Skin epidermis (tissue), 12 donors: Measurements from ENCODE around the gene ANKDD1A.

Experiments used
- H3K27ac ChIP-seq, 21 experiments: fragments of 200-600 bp; sonication (generic) in 11 of 21; one replicate each; pipeline ENCODE4 v1.5.0; 2020; ENCODE audit warnings: mild to moderate bottlenecking in 3 of 21, inconsistent platforms in 2 of 21, moderate library complexity in 2 of 21
- H3K4me3 ChIP-seq, 7 experiments: fragments of 200-600 bp; sonication (generic) in 2 of 7; one replicate each; pipeline ENCODE4 v1.5.0; 2020; ENCODE audit warnings: inconsistent platforms in 2 of 7, mild to moderate bottlenecking in 2 of 7, moderate library complexity in 1 of 7

Gene ANKDD1A

DNA sequence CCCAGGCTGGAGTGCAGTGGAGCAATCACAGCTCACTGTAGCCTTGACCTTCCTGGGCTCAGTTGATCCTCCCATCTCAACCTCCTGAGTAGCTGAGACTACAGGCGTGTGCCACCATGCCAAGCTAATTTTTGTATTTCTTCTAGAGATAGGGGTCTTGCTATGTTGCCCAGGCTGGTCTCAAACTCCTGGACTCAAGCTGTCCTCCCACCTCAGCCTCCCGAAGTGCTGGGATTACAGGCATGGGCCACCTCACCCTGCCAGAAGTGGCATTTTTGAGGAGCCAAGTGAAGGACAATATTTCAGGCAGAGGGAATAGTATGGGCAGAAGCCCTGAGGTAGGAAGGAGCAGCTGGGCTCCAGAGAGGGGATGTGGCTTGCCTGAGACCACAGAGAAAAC is 4.7 kb downstream of the ANKDD1A start:
- Histone ChIP-seq H3K27ac (no peak overlapping the region), H3K4me3 (no peak overlapping the region)

DNA sequence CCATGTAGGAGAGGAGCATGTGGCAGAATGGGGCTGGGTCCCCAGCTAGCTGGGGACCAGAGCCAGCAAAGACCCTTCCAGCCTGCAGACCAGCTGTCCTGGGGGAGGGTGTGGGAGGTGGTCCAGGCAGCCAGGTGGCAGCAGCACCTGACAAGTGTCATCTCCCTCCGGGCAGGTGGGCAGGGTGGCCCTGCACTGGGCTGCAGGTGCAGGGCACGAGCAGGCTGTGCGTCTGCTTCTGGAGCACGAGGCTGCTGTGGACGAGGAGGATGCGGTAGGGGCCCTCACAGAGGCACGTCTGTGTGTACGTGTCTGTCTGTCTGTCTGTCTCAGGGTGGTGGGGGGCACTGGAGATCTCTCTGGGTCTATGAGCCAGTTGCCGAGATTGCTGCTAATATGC is 5.5 kb downstream of the ANKDD1A start:
- H3K27ac ChIP-seq, result no peak overlapping the region
- no peak overlapping the region for H3K4me3 ChIP-seq

DNA sequence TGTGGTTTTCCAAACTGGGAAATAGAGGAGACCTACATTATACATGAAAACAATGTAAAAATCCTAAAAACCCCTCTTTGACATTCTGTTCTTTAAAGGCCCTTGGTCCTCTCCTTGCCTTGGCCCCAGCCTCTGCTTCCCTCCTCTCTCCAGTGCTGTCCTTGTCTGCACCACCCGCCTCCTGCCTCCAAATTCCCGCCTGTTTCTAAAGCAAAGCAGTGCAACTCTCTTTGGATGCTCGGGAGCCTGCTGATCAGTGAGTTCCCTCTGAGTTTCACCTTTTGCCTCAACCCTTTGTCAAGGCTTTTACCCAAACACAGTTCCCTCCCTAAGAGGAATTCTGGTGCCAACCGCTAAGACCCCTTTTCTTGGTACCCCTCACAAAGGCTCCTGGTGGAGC is 8.0 kb downstream of the ANKDD1A start:
- H3K27ac ChIP-seq, result no peak overlapping the region
- H3K4me3 ChIP-seq, result no peak overlapping the region

DNA sequence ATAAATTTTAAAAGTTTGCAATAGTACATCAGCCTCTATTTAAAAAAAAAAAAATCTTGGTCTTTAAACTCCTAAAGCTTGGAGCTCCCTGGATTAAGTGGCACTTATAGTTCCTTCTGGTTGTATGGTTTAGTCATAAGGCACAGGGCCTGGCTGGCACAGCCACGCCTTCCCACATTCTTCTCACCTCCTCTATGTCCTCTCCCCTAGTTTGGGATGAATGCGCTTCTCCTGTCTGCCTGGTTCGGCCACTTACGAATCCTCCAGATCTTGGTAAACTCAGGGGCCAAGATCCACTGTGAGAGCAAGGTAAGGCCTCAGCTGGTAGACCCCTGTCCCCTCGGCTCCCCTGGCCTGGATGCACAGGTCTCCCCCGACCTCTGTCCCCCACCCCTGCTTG is 10.0 kb downstream of the ANKDD1A start:
- no peak overlapping the region for H3K4me3 ChIP-seq
- H3K27ac ChIP-seq, result peak overlapping the region in 1 of 21 experiments; percentile 50

DNA sequence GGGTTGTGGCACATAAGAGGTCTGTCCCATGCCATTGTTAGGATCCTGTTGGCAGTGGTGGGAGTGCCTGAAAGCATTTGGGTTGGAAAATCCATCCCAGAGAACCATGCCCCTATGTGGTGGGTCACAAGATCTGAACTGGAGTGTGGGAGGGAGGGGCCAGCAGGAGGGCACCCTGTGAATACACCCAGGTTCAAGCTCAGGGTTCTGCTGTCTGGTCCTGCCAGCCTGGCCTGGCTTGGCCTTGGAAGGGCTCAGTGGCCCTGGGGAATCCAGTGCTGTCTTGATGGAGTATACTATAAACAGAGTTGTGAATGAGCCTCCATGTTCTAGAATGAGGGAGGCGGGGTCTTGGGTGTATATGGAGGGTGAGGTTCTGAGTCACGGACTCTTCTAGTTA is 11.8 kb downstream of the ANKDD1A start:
- no peak overlapping the region for H3K27ac ChIP-seq
- no peak overlapping the region for H3K4me3 ChIP-seq

DNA sequence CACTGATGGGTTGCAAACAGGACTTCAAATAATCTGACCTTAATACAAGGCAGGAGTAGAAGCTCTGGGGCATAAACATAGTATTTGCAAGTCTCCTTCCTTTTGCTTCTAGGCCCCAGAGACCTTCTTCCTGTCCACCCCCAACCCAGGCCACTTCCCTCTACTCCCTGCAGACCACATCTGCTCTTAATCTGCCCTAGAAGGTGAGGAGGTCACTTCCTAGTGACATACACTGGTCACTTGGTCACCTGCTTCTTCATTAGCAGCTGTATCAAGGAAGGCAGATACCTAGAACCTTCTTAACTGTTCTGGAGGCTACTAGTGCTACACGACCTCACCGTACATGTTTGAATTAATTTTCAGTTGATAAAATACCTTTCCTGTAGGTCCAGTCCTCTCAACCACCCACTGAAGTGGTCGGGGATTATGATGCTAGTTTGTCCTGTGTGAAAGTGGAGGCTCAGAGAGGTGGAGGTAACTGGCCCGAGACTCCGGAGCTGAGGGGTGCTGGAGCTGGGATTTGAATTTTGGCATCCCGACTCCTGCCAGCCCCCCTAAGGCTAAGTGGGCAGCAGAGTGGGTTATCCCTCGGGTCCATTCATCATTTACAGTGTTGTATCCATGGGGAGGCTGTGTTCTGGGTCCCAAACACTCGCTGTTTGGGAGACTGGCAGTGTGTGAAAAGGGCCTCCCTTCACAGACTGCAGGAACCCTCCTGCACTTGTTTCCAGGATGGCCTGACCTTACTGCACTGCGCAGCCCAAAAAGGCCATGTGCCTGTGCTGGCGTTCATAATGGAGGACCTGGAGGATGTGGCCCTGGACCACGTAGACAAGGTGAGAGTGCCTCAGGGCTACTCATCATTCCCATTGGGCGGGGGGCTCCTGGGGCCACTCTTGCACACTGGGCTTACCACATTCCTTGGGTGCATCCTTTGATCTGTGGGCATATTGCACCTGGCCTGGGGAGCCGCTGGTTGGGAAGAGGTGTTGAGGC is 13.9 kb downstream of the ANKDD1A start:
- Histone ChIP-seq H3K4me3 (no peak overlapping the region), H3K27ac (no peak overlapping the region)

DNA sequence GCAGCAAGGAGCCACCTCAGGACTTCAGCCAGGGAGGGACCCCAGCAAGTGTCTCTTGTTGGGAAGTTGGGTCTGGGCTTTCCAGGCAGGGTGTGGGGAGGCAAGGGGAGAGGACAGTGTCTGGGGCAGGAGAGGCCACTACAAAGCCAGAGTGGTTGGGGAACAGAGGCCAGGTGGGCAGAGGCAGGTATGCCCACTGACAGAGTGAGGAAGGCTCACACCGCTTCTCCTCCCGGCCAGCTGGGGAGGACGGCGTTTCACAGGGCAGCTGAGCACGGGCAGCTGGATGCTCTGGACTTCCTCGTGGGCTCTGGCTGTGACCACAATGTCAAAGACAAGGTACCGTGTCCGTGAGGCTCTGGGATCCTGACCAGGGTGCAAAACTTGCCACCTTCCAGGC is 15.0 kb downstream of the ANKDD1A start:
- H3K4me3 ChIP-seq, result no peak overlapping the region
- no peak overlapping the region for H3K27ac ChIP-seq

DNA sequence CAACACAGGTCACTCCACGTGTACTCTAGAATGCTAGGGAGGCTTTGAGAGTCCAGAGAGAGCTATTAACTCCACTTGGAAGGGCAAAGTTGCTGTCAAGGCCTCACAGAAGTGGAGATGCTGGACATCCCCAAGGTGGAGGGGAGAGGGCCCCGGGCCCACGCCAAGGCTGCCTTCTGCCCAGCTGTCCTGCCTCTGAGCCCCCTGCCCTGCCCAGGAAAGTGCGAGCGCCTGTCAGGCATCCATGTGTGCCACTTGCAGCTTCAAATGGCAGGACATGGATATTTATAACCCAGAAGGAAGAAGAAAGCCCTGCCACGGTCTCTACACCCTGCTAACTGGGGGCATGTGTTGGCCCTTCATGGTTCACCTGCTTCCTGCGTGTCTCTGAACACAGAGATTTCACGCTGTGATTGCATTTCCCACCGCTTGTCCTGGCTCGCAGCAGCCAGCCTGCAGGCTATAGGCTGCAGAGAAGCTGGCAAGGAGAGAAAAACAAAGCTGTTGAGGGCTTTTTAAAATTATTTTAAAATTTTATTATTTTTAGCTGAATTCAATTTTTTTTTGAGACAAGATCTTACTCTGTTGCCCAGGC is 17.0 kb downstream of the ANKDD1A start:
- no peak overlapping the region for H3K4me3 ChIP-seq
- no peak overlapping the region for H3K27ac ChIP-seq

DNA sequence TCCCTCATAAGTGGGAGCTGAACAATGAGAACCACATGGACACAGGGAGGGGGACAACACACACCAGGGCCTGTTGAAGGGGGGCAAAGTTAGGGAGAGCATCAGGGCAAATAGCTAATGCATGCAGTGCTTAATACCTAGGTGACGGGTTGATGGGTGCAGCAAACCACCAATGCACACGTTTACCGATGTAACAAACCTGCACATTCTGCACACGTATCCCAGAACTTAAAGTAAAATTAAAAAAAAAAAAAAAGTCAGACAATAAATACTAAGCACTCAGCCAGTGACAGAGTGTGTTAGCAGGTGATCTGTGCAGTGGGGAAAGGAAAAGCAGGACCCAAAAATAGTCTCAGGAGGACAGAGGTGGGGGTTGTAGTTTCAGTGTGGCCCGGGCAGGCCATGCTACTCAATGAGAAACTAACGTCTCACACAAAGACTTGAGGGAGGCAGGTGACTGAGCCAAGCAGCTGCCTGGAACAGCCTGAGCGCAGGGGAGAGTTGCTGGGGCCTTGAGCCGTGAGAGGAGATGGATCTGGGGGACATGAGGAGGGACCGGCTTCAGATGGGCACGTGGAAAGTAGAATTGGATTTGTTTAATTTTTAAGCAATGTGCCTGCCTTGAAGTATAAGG is 18.4 kb downstream of the ANKDD1A start:
- H3K4me3 ChIP-seq, result no peak overlapping the region
- no peak overlapping the region for H3K27ac ChIP-seq

DNA sequence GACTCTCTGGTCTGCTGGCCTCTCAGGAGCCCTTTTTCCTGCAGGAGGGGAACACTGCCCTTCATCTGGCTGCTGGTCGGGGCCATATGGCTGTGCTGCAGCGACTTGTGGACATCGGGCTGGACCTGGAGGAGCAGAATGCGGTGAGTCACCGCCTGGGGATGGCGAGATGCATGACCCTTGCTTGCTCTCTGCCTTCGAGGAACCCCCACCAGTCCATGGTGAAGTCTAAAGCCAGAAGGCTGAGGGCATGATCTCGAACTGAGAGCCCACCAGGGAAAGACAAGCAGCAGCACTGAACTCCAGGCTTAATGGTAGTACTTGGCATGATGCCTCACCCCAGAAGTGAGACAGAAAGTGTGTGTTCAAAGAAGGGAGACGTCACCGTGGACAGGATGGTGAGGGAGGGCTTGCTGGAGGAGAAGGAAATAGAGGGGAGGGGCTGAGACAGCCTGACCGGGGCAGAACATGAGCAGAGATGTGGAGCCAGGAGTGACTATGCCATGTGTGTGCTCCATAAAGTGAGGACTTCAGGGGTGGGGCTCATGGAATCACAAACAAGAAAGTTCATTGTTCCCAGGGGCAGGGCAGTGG is 19.2 kb downstream of the ANKDD1A start:
- Histone ChIP-seq H3K27ac (no peak overlapping the region), H3K4me3 (no peak overlapping the region)

DNA sequence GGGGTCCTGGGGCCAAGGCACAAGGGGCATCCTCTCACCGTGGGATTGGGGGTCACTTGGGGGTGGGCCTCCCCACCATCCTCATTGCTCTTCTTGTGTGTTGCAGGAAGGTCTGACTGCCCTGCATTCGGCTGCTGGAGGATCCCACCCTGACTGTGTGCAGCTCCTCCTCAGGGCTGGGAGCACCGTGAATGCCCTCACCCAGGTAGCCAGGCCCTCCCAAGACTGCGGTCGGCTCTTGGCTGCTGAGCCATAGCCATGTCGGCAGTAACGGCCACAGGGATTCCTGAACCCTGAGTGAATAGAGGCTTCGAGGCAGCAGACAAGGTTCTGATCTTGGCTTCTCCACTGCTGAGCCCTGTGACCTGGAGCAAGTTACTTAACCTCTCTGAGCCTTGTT is 19.7 kb downstream of the ANKDD1A start:
- Histone ChIP-seq H3K4me3 (no peak overlapping the region), H3K27ac (no peak overlapping the region)

DNA sequence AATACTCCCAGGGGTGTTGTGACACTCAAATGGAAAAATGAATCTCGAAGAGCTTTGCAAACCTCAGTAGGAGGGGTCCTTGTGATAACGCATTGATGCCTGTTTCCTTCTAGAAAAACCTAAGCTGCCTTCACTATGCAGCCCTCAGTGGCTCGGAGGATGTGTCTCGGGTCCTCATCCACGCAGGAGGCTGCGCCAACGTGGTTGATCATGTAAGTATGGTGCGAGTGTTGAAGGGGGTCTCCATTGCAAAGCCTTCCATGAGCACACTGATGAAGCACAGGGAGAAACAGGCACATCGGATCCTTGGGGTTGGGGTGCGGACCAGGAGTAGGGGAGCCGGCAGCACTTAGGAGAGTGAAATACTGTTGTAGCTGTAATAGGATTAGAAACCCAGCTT is 22.3 kb downstream of the ANKDD1A start:
- H3K4me3 ChIP-seq, result no peak overlapping the region
- H3K27ac ChIP-seq, result no peak overlapping the region

DNA sequence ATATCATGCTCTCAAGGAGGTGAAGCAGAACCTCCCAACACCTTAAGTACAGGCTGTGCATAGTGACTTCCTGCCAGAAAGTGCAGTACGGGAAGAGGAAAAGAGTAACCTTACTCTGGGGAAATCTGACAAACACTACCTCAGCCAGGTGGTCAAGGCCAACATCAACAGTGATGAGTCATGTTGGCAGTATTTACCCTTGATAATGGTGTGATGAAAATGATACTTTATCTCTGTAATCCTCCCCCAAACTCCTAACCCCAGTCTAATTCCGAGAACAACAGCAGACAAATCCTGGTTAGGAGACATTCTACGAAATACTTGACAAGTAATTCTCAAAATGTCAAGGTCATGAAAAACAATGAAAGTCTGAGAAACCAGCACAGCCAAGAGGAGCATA is 26.5 kb downstream of the ANKDD1A start:
- Histone ChIP-seq H3K27ac (no peak overlapping the region), H3K4me3 (no peak overlapping the region)

DNA sequence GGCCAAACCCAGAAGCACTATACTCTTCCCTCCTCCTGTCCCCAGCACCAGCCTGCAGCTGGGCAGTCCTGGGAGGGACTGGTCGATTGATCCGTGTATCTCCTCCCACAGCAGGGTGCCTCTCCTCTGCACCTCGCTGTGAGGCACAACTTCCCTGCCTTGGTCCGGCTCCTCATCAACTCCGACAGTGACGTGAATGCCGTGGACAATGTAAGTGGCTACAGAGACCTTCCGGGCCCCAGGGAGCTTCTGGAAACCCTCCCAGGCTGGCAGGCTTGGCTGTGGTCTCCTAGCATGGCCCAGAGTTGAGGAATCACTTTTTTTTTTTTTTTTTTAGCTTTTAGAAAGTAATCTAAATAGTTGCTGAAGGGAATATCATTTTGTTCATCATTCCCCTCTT is 30.7 kb downstream of the ANKDD1A start:
- no peak overlapping the region for H3K27ac ChIP-seq

DNA sequence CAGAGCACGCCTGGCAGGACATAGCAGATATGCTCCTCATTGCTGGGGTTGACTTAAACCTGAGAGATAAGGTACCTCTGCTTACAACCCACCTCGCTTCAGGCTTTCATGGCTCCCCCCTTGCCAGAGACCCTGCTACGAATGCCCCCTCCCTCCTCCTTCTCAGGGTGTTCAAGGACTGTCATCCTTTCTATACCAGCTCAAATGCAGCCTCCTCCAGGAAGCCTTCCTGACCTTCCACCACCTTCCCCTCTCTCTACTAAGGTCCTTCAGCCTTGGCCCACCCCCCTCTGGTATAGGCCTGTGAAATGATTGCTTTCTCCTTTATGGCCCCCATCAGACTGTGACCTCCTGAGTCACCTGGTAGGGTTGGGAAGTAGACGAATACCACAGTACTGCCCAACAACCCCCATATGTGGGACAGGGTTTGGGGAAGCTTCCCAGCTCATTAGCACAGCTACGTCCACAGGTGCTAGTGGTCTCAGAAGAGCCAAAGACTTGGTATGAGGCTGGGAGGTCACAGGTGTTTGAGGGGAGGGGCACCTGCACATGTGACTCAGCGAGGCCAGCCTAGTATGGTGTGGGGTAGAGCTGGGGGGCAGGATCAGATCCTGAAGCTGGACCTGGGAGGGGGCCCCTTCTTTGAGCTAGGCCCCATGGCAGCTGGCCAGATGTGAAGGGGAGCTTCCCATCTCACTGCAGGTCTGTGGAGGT is 32.0 kb downstream of the ANKDD1A start:
- no peak overlapping the region for H3K4me3 ChIP-seq
- H3K27ac ChIP-seq, result no peak overlapping the region

More for the DNA sequence above, 30.7 kb downstream of the ANKDD1A start:
- no peak overlapping the region for H3K4me3 ChIP-seq

DNA sequence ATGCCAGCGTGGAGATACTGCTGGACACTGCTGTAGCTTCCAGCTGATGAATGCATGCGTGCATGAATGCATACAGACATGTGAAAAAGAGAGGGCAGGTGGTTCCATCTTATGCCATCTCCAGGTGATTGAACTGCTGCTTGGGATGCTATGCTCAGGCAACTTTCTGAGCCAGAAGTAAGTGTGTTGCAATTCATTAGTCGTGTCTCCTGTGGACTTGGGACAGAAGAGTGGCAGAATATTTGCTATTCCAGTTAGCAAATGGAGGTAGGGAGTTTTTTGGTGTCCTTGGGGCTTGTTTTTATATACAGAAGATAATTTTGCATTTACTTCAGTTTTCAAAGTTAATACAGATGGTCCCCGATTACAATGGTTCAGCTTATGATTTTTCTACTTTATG is 33.3 kb downstream of the ANKDD1A start:
- Histone ChIP-seq H3K4me3 (no peak overlapping the region), H3K27ac (no peak overlapping the region)

DNA sequence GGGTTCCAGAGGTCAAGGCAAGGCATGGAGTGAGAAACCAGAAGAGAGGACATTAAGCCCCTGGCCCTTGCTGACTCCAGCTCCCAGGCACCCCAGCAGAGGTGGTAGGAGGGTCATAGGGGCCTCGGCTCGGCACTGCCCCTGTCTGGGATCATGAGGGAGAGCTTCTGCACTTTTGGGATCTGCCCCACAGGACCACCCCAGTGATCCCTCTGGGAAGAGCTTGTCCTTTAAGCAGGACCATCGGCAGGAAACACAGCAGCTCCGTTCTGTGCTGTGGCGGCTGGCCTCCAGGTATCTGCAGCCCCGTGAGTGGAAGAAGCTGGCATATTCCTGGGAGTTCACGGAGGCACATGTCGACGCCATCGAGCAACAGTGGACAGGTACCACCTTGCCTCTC is 35.5 kb downstream of the ANKDD1A start:
- Histone ChIP-seq H3K4me3 (no peak overlapping the region), H3K27ac (no peak overlapping the region)

DNA sequence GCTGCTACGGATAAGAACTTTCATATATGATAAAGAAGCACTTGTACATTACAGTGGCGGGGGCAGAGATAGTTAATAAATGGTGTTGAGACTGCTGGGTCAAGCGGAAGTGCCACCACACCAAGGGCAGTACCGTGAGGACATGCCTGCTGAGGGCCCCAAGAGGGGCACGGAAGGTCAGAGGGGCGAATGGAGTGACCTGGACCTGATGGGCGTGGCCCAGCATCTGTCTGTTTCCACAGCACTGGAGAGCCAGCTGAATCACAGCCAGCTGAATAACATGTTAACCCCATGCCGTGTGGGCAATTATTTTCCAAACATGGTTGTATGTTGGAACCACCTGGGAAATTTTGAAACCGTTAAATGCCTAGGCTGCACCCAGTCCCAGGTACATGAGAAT is 37.2 kb downstream of the ANKDD1A start:
- Histone ChIP-seq H3K27ac (no peak overlapping the region), H3K4me3 (no peak overlapping the region)

DNA sequence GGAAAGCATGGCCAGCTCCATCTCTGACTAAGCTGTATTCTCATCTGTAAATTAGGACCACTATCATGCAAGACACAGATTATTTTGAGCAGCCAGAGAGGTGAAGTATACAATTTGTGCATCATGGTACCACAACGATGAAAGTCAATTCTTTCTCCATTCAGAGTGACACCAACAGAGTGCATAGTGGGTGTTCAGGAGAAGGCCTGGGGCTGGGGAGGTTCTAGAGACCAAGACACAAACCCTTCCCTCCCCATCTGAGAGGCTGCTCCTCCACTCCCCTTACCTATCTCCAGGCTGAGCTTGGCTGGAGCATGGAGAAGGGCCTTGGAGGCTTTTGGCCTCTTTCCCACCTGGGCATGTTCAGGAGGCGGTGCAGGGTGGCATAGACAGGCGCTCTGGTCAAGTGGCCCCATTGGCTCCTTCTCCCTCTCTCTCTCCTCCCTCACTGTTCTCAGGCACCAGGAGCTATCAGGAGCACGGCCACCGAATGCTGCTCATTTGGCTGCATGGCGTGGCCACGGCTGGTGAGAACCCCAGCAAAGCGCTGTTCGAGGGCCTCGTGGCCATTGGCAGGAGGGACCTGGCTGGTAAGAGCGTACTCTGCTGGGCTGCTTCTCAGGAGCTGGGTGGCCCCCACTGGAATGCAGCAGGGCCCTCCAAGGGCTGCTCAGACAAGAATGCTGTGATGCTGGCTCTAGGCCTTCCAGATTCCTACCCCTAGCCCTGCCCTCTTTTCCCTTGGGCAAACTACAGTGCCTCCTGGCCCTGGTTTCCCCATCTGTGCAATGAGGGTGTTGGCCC is 37.9 kb downstream of the ANKDD1A start:
- Histone ChIP-seq H3K27ac (no peak overlapping the region), H3K4me3 (no peak overlapping the region)
